ENCODE data around the gene PRKAA1. TPM values are rescaled to one million over a fixed set of nuclear protein-coding genes. Genes with fewer than 3 reads are reported as not detected.

The PRKAA1 gene
- total RNA-seq: 98.2 and 133 TPM in 2 replicates

GRCh38 chr5:40798012-40798800 is at the start of gene PRKAA1:
TSS of gene PRKAA1 (minus strand) at chr5:40798374. CDS start at chr5:40798189, 185 bp downstream.

GRCh38 chr5:40841068-40841805 is 43.1 kb upstream of the PRKAA1 start, which contains the start of gene CARD6:
TSS of gene CARD6 (plus strand) at chr5:40841367. CDS start at chr5:40841383, 16 bp downstream.

GRCh38 chr5:40834849-40835787 is 36.9 kb upstream of the PRKAA1 start, which contains the start of gene RPL37:
TSS of gene RPL37 (minus strand) at chr5:40835222. CDS start at chr5:40835185, 37 bp downstream.

GRCh38 chr5:40755407-40756365 is 42.5 kb downstream of the PRKAA1 start, which contains the start of gene TTC33:
TSS of gene TTC33 (minus strand) at chr5:40755961. CDS start at chr5:40747018, 8,943 bp downstream.

Other genes starting within 250 kb of the PRKAA1 start
- gene PTGER4, start 118.5 kb downstream of the PRKAA1 start, total RNA-seq: 9.6 and 11.0 TPM in 2 replicates
- 14.2 and 16.9 TPM in 2 replicates for gene TTC33, start 42.4 kb downstream of the PRKAA1 start, total RNA-seq
- 424 and 537 TPM in 2 replicates for gene RPL37, start 36.8 kb upstream of the PRKAA1 start, total RNA-seq
- gene CARD6, start 43.0 kb upstream of the PRKAA1 start, total RNA-seq: 19.6 and 23.7 TPM in 2 replicates
- 0.96 and 24.8 TPM in 2 replicates for gene C7, start 111.1 kb upstream of the PRKAA1 start, total RNA-seq